DLD1 (cell line): ENCODE results near the gene FKBP1B.
"Not testable (repeated sequence)": the region's sequence is repeated elsewhere in the genome, so short reads cannot be mapped to it uniquely, and the experiment has no call there.

ENCODE experiments used
- in situ Hi-C: cut with HindIII; loops from 2 replicates; pipeline ENCODE4 v1.10.0; 2017; ENCODE audit warnings: low sequenced_read_pairs

The FKBP1B gene

DNA sequence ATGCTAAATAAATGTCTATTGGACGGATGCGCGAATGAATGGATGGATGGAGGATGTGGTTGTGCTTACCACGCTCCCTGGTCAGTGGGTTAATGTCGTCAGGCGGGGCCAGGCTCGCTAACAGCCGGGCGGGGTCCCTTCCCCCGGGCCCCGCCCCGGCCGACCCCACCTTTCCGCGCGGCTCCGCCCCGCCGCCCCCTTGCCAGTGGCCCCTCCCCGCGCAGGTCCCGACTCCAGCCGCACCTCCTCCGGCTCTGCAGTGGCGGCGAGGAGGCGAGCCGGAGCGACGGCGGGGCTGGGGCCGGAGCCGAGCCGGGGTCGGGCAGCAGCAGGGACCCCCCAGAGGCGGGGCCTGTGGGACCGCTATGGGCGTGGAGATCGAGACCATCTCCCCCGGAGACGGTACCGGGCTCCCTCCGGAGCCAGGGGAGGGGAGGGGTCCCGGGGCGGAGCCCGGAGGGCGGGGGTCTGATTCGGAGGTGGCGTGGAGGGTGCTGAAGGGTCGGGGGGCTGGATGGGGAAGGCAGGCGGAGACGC is at the start of gene FKBP1B:
FKBP1B (plus strand) TSS at position 257 of the 537 bp plus-strand sequence; CDS start at position 366, 109 bp downstream.
- in situ Hi-C loops: loop anchor here (25.0 kb wide), 1 partner anchor 237 kb away; no protein-coding TSS in a partner anchor

DNA sequence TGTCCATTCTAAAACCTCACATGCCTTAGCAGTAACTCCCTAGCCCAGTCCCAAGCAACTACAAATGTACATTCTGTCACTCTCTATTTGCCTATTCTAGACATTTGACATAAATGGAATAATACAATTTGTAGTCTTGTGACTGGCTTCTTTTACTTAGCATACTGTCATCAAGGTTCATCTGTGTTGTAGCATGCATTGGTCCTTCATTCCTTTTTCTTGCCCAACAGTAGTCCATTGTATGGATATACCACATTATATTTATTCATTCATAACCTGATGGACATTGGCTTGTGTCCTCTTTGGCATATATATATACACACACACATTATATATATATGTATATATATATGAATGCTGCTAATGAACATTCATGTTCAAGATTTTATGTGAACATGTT is 41.8 kb upstream of the FKBP1B start:
- in situ Hi-C loops: no loop called here

DNA sequence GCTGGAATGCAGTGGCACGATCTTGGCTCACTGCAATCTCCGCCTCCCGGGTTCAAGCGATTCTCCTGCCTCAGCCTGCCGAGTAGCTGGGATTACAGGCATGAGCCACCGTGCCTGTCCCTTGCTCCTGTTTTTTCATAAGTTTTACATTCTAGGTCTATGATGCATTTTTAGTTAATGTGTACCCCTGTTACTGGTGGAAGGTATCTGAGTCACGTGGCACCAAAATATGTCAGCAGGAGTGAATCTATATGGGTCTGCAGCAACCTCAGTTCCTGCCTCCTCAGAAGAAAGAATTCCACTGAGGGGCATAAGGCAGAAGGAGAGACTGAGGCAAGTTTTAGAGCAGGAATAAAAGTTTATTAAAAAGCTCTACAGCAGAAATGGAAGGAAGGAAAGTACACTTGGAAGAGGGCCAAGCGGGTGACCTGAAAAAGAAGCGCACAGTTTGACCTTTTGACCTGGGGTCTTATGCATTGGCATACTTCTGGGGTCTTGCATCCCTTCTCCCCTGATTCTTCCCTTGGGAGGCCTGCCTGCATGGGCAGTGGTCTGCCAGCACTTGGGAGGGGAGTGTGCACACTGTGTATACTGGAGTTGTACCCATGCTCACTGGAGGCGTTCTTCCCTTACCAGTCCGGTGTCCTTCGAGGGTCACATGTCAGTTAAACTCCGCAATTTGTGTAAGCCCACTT is 40.7 kb upstream of the FKBP1B start:
- in situ Hi-C loops: no loop called here

DNA sequence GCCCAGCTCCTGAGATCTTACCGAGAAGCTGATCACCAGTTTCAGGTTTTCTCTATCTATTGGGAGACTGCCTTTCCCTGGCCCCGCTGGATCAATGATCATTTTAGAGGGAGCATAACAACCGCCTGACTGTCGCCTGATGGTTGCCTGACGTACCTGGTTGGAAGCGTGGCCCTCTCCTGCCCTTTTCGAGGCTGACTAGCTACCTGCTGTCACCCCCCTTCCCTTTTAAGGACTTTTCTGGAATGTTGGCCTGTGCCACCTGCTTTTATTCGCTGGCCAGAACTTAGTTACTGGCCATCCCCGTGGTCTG is 40.2 kb upstream of the FKBP1B start:
- in situ Hi-C loops: no loop called here

DNA sequence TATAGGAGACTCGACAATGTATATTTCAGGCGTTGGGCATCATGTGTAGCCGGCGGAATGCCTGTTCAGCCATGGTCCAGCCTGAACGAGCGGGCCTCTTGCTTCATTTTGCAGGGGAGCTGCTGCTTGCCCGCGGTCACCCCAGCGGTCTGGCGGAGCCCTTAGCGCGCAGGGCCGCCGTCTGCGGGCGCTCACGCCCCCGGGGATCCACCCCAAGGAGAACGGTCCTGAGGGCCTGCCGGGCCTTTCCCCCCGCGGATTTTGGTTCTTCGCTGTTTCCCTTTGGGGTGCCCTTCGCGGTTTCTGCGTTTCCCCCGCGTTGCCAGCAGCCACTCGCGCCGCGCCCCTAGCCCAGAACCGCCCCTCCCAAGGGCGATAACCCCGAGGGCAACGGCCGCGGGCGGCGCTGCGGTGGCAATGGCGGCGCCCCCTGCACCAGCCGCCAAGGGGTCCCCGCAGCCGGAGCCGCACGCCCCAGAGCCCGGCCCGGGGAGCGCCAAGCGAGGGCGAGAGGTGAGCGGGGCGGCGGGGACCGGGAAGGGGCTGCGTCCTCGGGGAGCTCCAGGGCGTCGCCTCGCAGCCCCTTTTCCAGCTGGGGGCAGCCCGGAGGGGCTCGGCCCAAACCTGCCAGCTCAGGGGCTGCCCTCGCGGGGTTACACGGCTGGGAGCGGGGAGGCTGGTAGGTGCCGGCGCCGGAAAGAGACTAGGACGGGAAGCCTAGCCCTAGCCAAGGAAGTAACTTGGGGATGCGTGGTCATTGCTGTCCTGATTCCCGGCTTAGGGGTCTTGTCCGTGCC is 39.7 kb upstream of the FKBP1B start, which contains the start of gene MFSD2B:
MFSD2B (plus strand) TSS at position 406 of the 797 bp plus-strand sequence; CDS start at position 418, 12 bp downstream.
- in situ Hi-C loops: no loop called here

DNA sequence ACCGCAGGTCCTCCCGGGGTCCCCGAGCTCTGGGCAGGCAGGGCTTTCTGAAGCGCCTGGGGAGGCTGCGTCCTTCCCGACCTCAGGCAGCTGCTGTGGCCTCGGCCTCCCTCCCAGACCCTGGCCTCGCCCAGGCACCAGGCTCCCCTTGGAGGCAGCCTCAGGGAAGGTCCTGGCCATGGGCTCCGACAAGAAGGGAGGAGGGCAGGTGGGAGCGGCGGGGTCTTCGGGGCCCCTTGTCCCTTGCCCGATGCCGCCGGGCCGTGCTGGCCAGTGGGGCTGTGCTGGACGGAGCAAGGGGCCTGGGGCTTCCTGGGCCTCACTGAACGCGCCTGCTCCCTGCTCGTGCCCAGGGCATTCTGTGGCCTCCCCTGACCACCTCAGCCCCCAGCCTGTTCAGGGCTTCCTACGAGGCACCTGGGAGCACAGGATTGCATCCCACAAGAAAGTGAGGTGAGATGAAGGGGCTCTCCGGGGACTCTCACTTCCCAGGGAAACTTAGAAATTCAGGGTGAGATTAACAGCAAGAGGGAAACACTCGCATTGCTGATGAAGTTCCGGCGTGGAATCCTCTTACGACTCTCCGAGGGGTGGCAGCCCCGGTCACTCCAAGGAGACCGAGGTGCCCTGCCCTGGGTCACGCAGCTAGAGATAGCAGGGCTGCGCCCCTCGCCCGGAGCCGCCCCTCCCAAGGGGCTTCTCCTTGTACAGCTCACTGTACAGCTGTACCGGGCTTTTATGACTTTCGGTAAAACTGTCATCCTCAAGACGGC is 38.9 kb upstream of the FKBP1B start:
- in situ Hi-C loops: no loop called here

DNA sequence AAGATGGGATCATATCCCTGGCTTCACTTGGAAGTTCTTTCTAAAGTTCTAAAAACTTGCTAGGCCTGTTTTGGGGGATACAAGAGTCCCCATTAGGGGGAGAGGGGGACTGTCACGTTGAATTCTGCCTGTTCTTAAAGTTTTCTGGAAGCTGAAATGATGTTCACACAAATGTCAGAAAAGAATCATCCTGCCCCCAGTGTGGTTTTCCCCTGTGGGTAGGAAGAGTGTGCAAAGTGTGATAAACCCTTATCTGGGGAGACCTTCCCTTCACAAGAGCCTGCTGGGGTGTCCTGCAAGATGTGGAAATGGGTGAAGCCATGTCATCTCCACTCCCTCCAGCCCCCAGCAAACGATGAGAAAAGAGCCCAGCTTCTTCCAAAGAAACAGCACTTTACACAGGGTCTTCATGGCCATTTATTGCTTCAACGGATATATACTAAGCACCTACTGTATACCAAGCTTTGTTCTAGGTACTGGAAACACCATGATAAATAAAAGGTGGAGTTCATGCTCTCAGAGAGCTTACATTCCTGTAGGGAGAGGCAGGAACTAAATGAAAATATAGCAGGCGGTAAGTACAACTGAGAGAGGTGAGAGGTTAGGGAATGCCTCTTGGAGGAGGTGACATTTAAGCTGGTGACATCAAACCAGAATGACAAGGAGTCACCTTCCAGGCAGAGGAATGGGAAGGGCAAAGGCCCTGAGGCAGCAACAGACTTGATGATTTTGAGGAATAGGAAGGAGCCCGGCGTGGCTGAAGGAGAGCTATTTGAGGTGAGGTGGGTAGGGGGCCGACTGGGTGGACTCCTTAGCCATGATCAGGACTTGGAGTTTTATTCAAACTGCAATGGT is 38.1 kb upstream of the FKBP1B start:
- in situ Hi-C loops: no loop called here

DNA sequence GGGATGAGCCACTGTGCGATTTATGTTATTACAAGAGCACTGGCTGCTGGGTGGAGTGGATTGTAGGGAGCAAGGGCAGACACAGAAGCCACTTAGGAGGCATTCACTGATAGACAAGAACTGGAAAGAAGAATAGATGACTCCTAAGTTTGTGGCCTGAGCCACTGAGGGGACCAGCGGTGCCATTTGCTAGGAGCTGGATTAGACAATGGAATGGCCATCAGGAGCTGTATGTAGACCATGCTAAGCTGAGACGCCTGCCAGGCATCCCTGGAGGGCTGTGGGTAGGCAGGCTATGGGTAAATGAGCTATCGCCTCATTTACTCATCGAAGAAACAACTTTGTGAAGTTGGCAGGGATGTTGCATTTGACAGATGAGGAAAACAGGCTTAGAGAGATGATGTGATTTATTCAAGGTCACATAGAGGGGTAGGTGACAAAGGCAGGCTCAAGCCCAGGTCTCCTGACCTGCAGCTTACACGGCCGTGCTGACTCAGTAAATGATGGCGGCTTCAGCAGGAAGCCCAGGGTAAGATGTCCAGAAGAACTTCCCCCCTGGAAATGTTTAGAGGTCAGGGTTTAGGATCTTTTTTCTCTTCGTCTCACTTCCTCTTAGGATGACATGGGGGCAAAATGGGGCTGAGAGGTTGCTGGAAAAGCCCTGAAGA is 36.9 kb upstream of the FKBP1B start:
- in situ Hi-C loops: no loop called here

DNA sequence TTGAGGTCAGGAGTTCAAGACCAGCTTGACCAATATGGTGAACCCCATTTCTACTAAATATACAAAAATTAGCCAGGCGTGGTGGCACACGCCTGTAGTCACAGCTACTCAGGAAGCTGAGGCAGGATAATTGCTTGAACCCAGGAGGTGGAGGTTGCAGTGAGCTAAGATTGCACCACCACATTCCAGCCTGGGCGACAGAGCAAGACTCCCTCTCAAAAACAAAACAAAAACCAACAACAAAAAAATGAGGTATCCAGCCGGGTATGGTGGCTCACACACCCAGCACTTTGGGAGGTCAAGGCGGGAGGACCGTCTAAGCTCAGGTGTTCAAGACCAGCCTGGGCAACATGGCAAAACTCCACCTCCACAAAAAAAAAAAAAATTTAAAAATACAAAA is 34.6 kb upstream of the FKBP1B start:
- in situ Hi-C loops: not testable (repeated sequence)

DNA sequence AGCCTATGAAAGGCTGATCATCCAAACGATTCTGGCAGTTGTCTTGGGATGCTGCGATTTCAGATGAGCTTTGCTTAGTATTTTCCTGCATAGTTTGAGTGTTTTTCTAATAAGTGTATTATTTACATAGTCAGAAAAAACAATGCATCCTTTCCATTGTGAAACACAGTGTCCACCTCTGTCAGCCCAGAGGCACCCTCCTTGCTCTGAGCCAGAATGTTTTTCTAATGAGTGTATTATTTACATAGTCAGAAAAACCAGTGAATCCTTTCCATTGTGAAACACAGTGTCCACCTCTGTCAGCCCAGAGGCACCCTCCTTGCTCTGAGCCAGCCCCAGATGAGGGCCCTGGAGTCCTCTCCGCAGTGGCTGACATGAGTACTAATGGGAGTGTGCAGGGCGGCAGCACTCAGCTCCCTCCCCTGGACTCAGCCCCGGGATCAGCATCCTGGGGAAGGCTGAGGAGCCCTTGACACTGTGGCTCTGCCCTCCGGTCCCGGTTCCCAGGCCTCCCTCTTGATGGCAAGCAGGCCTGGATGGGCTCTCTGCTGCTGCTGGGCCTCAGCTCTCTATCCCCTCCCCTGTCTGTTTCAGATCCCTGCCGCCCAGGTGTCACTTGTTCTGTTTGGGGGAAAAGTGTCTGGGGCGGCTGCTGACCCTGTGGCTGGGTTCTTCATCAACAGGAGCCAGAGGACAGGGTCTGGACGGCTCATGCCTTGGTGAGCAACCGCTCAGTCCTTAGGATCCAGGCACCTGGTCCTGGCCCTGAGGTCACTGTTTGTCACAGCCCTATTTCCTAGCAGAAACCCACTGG is 33.8 kb upstream of the FKBP1B start:
- in situ Hi-C loops: no loop called here

DNA sequence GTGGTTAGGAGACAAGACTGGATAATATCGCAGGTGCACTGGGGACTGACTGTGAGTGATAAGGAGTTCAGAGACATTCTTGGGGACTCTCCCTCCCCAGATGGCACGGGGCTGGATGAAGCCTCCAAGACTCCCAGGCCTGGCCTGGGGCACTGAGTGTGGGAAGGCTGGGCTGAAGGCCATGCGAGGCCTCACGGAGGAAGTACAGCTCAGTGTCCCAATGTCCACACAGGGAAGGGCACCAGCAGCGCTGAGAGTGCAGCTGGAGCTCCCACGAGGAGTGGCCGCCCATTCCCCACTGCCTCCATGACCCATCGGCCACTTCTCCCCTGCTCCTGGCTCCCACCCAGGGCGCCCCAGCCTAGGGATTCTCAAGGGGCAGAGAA is 33.2 kb upstream of the FKBP1B start:
- in situ Hi-C loops: no loop called here

DNA sequence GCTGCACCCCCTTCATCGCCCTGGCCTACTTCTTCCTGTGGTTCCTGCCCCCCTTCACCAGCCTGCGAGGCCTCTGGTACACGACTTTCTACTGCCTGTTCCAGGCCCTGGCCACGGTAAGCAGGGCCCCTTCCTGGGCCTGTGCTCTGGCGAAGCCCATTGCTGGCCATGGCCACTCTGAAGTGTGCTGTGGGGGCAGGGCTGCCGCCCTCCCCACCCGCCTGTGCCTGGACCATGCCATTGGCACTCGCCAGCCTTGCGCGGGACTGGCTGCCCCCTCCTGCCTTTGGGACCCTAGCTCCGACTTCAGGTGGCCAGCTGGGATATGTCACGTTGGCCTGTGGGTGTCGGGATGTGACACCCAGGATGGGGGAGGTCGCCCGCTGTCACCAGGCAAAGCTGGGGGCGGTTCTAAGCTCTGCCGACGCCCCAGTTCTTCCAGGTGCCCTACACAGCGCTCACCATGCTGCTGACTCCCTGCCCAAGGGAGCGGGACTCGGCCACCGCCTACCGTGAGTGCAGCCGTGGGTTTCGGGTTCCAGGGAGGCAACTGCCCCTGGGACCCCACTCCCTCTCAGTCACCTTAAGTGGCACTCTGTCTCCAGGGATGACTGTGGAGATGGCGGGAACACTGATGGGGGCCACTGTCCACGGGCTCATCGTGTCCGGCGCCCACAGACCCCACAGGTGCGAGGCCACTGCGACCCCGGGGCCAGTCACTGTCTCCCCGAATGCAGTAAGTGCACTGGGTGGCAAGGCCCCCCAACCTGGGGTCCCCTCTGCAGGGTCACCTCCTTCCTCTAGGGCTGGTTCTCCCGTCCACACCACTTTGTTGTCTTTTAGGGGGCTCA is 32.5 kb upstream of the FKBP1B start:
- in situ Hi-C loops: no loop called here

DNA sequence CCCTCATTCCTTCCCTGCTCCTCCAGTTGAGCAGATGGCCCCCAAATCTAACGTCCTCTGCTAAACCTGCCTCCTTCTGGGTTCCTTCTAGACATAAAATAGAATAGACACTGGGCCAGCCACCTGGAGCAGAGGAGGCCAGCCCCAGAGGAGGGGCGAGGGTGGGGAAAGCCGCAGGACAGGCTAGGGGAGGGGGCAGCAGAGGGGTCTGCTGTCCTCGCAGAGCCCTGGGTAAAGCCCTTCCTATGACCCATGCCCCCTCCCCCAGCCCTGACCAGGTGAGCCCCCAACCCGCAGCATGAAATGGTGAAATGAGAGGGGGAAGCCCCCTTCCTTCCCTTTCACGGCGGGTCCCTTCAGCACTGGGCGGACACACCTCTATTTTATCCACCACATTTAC is 31.8 kb upstream of the FKBP1B start:
- in situ Hi-C loops: no loop called here

DNA sequence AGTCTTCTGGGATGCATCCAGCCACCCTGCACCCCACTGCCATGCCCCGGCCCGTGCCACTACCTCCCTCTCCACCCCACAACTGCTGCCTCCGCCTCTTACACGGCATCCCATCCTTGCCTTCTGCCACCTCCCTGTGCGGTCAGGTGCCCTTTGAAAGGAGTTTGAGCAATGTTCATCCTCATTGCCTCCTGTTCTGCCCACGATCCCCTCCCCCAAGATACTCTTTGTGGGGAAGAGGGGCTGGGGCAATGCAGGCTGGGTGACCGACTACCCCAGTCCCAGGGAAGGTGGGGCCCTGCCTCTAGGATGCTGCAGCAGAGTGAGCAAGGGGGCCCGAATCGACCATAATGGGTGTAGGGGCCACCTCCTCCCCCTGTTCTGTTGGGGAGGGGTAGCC is 31.3 kb upstream of the FKBP1B start:
- in situ Hi-C loops: no loop called here

DNA sequence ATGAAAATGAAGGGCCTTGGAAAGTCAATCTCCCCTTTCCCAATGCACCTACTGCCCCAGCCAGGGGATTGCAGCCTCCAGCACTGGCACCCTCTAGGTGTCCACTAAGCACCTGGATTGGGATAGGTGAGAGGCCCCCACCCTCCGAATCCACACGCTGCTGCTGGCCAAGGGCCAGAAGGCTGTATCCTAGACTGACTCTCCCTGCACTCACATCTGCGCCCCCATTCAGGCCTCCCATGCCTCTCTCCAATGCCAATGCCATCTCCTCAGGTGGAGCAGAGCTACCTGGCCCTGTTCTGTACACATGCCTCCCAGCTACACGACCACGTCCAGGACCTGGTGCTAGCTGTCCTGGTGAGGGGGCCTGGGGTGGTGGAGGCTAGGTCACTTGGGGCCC is 29.8 kb upstream of the FKBP1B start:
- in situ Hi-C loops: no loop called here

DNA sequence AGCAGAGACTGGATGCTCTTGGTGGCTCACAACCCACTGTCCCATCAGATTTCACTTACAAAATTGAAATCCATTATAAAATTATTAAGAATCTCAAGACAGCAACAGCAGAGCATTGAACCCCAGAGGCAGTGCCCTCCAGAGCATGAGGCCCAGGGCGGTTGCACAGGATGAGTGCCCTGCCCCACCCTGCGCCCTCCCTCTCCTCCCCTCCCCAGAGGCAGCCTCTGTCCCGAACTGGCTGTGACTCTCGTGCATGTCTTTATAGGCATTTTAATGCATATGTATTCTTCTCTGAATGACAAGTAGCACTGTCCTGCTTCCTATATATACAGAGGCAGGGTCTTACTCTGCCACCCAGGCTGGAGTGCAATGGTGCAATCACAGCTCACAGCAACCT is 29.3 kb upstream of the FKBP1B start:
- in situ Hi-C loops: no loop called here

DNA sequence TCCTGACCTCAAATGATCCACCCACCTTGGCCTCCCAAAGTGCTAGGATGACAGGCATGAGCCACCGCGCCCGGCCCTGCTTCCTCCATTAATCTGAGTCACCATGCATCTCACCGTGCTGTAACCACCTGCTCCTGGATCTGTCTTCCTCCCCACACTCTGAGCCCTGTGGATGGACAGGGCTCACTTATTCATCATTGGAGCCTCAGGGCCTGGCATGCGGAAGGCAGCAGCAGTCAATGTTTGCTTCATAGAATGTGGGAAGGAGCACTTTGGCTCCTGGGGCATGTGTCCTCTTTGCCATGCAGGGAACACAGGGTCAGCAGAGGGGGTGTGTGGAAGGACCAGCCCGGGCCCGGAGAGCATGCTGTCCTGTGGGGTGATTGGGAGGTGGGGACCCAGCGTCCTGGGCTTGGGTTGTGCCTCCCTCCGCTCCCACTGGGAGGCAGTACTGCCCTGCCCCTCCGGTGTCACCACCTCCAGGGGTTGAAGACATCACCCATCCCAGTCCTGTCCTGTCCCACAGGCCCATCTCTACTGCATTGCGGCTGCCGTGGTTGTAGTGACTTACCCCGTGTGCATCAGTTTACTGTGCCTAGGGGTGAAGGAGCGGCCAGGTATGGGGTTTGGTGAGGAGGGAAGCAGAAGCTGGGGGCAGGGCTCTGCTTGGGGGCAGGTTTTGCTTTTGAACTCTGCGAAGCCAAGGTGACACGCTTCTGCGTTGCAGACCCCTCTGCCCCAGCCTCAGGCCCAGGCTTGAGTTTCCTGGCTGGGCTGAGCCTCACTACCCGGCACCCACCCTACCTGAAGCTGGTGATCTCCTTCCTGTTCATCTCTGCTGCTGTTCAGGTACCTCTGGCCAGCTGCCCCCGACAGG is 28.2 kb upstream of the FKBP1B start:
- in situ Hi-C loops: no loop called here
